GM12878 (cell line): ENCODE data around the gene TAX1BP3. TPM values are rescaled to one million over a fixed set of nuclear protein-coding genes. Genes with fewer than 3 reads are reported as not detected.

Experiments used
- CREB1 ChIP-seq: IDR thresholded peaks from 2 replicates; pipeline ENCODE4 v1.6.1; 2012; ENCODE audit warnings: low read depth, mild to moderate bottlenecking, inconsistent platforms
- CREM ChIP-seq: IDR thresholded peaks from 2 replicates; pipeline ENCODE4 v1.6.1; 2014; ENCODE audit warnings: antibody characterized with exemption, low read depth
- FOS ChIP-seq: IDR thresholded peaks from 3 replicates; pipeline ENCODE4 v1.6.1; 2011; ENCODE audit warnings: borderline replicate concordance; ENCODE audit not compliant: insufficient read length; ENCODE audit errors: extremely low read depth
- HCFC1 ChIP-seq: fragments of 150-350 bp; IDR thresholded peaks from 2 replicates; pipeline ENCODE4 v1.6.1; 2014; ENCODE audit warnings: low read length
- HDAC6 ChIP-seq: fragments of 200-600 bp; sonication (generic); IDR thresholded peaks from one replicate; pipeline ENCODE4 v1.8.0; 2017; ENCODE audit warnings: antibody characterized with exemption; ENCODE audit not compliant: unreplicated experiment
- IKZF2 ChIP-seq, 2 experiments: fragments of 450-650 bp; IDR thresholded peaks; 2 replicates each; pipeline ENCODE4 v1.6.1; 2017; ENCODE audit warnings: mild to moderate bottlenecking in 2 of 2, moderate library complexity in 2 of 2
- JUND ChIP-seq: IDR thresholded peaks from 2 replicates; pipeline ENCODE4 v1.6.1; 2012; ENCODE audit warnings: low read depth, mild to moderate bottlenecking, low read length, improper control_type of control experiment, moderate library complexity
- NR2C1 ChIP-seq: fragments of 450-650 bp; IDR thresholded peaks from 2 replicates; pipeline ENCODE4 v1.6.1; 2017; ENCODE audit warnings: antibody characterized with exemption, mild to moderate bottlenecking, moderate library complexity
- POLR2AphosphoS2 ChIP-seq: IDR thresholded peaks from 2 replicates; pipeline ENCODE4 v1.6.1; 2011; ENCODE audit warnings: low read depth, mild to moderate bottlenecking, low read length, improper control_type of control experiment, moderate library complexity
- POU2F2 ChIP-seq: IDR thresholded peaks from 3 replicates; pipeline ENCODE4 v1.6.1; 2011; ENCODE audit warnings: low read depth, mild to moderate bottlenecking, low read length, borderline replicate concordance
- RB1 ChIP-seq: fragments of 450-650 bp; formaldehyde crosslinking; IDR thresholded peaks from 2 replicates; pipeline ENCODE4 v1.6.1; 2017; ENCODE audit warnings: mild to moderate bottlenecking, borderline replicate concordance
- SP1 ChIP-seq: IDR thresholded peaks from one replicate; pipeline ENCODE4 v1.6.1; 2011; ENCODE audit warnings: low read depth, low read length
- SREBF1 ChIP-seq: IDR thresholded peaks from 2 replicates; pipeline ENCODE4 v1.6.1; 2012; ENCODE audit warnings: mild to moderate bottlenecking, low read length
- TCF12 ChIP-seq: IDR thresholded peaks from 2 replicates; pipeline ENCODE4 v1.6.1; 2011; ENCODE audit warnings: low read depth, mild to moderate bottlenecking, low read length
- ZNF207 ChIP-seq: fragments of 450-650 bp; IDR thresholded peaks from 2 replicates; pipeline ENCODE4 v1.6.1; 2014; ENCODE audit warnings: antibody characterized with exemption, mild to moderate bottlenecking, borderline replicate concordance
- ZNF274 ChIP-seq: IDR thresholded peaks from one replicate; pipeline ENCODE4 v1.8.0; 2011; ENCODE audit not compliant: insufficient read length, insufficient read depth
- polyA plus RNA-seq, 11 experiments: library from polyadenylated mRNA; depleted of rRNA in 4 of 11; unstranded in 6 of 11; stranded (reverse) in 5 of 11; fragments of >200 nt; fragmentation: Nextera tagmentation in 4 of 11; fragmentation: Illumina TruSeq in 1 of 11; extraction: Ambion mirVana in 4 of 11; extraction: Trizol in 1 of 11; gene quantifications; 1 replicate in 1 of 11; 2 replicates in 10 of 11; pipeline versions ENCODE4 v1.2.1 to v1.2.3, GENCODE V29; 2011 to 2016; ENCODE audit warnings: inconsistent platforms in 2 of 11, missing spikeins in 2 of 11, low read depth in 1 of 11
- total RNA-seq, 4 experiments: library from RNA; depleted of rRNA in 3 of 4; stranded (reverse); fragments of >200 nt in 3 of 4; fragmentation: Illumina TruSeq in 1 of 4; extraction: Trizol in 1 of 4; gene quantifications; 2 replicates each; pipeline versions ENCODE4 v1.2.1 to v1.2.3, GENCODE V29; 2013 to 2021
- TF ChIP-seq, protein P1 (sequence below): fragments of 450-650 bp; IDR thresholded peaks from 2 replicates; pipeline ENCODE4 v1.6.1; 2017; ENCODE audit warnings: mild to moderate bottlenecking
- TF ChIP-seq, protein P2 (sequence below): fragments of 450-650 bp; IDR thresholded peaks from 2 replicates; pipeline ENCODE4 v1.6.1; 2016; ENCODE audit warnings: mild to moderate bottlenecking, moderate library complexity, borderline replicate concordance
- TF ChIP-seq, protein P3 (sequence below): fragments of 450-650 bp; formaldehyde crosslinking; IDR thresholded peaks from 2 replicates; pipeline ENCODE4 v1.4.0; 2022; ENCODE audit warnings: mild to moderate bottlenecking, moderate library complexity
- TF ChIP-seq, protein P4 (sequence below): IDR thresholded peaks from 2 replicates; pipeline ENCODE4 v1.6.1; 2011; ENCODE audit warnings: mild to moderate bottlenecking, low read depth, low read length, moderate library complexity; ENCODE audit not compliant: insufficient replicate concordance

Gene TAX1BP3
- total and polyA plus RNA-seq, 10 of the 15 experiments (the other 5 are each of a cell fraction or from before 2014, with no cell fraction given) = 1.00 to 40.4 (median 15.4) TPM

DNA sequence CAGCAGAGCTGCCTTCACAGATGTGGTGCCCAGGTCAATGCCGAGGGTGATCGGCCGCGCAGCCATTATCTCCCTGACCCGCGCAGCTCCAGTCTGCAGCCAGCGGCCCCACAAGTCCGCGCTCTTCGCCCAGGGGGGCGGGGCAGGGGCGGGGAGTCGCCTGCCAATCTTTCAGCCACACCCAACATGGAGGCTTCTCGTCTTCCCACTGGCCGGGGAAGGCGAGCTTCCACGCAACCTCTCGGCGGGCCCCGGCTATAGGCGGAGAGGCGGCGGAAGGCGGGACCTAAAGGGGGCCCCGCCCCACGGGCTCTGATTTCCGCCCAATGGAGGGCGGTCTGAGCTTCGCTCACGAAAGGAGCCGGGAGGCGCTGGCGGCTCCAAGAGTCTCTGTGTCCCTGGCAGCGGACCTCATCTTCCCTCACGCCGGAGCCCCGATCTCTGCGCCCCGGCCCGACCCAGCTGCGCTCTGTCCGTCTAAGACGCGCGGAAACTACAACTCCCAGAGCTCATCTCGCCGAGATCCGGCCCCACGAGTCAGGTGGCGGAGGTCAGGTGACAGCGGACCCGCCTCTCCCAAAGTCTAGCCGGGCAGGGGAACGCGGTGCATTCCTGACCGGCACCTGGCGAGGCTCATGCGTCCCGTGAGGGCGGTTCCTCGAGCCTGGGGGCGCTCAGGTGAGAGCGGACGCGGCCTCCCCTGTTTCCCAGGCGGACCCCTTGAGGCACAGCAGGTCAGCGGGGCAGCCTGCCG is 32.0 kb downstream of the TAX1BP3 start, which contains the start of the genes CTNS and SHPK (continued):
- TF ChIP-seq POLR2AphosphoS2 = 0 out of 2 replicates have a peak, but pooled peaks have one; percentile 42
- TF ChIP-seq HCFC1 = peak; percentile 93
- TF ChIP-seq JUND = no peak
- TF ChIP-seq, protein P1, sequence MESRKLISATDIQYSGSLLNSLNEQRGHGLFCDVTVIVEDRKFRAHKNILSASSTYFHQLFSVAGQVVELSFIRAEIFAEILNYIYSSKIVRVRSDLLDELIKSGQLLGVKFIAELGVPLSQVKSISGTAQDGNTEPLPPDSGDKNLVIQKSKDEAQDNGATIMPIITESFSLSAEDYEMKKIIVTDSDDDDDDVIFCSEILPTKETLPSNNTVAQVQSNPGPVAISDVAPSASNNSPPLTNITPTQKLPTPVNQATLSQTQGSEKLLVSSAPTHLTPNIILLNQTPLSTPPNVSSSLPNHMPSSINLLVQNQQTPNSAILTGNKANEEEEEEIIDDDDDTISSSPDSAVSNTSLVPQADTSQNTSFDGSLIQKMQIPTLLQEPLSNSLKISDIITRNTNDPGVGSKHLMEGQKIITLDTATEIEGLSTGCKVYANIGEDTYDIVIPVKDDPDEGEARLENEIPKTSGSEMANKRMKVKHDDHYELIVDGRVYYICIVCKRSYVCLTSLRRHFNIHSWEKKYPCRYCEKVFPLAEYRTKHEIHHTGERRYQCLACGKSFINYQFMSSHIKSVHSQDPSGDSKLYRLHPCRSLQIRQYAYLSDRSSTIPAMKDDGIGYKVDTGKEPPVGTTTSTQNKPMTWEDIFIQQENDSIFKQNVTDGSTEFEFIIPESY = no peak
- no peak for TF ChIP-seq ZNF274
- TF ChIP-seq SP1 = peak; percentile 80
- peak; percentile 59 for TF ChIP-seq FOS
- peak; percentile 59 for TF ChIP-seq CREB1
- TF ChIP-seq POU2F2 = peak; percentile 25; the same call in 1 of the 3 replicates
- no peak for TF ChIP-seq HDAC6
- TF ChIP-seq, protein P2, sequence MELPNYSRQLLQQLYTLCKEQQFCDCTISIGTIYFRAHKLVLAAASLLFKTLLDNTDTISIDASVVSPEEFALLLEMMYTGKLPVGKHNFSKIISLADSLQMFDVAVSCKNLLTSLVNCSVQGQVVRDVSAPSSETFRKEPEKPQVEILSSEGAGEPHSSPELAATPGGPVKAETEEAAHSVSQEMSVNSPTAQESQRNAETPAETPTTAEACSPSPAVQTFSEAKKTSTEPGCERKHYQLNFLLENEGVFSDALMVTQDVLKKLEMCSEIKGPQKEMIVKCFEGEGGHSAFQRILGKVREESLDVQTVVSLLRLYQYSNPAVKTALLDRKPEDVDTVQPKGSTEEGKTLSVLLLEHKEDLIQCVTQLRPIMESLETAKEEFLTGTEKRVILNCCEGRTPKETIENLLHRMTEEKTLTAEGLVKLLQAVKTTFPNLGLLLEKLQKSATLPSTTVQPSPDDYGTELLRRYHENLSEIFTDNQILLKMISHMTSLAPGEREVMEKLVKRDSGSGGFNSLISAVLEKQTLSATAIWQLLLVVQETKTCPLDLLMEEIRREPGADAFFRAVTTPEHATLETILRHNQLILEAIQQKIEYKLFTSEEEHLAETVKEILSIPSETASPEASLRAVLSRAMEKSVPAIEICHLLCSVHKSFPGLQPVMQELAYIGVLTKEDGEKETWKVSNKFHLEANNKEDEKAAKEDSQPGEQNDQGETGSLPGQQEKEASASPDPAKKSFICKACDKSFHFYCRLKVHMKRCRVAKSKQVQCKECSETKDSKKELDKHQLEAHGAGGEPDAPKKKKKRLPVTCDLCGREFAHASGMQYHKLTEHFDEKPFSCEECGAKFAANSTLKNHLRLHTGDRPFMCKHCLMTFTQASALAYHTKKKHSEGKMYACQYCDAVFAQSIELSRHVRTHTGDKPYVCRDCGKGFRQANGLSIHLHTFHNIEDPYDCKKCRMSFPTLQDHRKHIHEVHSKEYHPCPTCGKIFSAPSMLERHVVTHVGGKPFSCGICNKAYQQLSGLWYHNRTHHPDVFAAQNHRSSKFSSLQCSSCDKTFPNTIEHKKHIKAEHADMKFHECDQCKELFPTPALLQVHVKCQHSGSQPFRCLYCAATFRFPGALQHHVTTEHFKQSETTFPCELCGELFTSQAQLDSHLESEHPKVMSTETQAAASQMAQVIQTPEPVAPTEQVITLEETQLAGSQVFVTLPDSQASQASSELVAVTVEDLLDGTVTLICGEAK = peak; percentile 94
- TF ChIP-seq RB1 = peak; percentile 24; the same call in 1 of the 2 replicates
- peak; percentile 90; the same call in 1 of the 2 replicates for TF ChIP-seq ZNF207
- TF ChIP-seq, protein P3, sequence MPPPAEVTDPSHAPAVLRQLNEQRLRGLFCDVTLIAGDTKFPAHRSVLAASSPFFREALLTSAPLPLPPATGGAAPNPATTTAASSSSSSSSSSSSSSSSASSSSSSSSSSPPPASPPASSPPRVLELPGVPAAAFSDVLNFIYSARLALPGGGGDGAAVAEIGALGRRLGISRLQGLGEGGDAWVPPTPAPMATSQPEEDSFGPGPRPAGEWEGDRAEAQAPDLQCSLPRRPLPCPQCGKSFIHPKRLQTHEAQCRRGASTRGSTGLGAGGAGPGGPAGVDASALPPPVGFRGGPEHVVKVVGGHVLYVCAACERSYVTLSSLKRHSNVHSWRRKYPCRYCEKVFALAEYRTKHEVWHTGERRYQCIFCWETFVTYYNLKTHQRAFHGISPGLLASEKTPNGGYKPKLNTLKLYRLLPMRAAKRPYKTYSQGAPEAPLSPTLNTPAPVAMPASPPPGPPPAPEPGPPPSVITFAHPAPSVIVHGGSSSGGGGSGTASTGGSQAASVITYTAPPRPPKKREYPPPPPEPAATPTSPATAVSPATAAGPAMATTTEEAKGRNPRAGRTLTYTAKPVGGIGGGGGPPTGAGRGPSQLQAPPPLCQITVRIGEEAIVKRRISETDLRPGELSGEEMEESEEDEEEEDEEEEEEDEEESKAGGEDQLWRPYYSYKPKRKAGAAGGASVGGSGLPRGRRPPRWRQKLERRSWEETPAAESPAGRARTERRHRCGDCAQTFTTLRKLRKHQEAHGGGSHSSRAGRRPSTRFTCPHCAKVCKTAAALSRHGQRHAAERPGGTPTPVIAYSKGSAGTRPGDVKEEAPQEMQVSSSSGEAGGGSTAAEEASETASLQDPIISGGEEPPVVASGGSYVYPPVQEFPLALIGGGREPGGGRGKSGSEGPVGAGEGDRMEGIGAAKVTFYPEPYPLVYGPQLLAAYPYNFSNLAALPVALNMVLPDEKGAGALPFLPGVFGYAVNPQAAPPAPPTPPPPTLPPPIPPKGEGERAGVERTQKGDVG = no peak
- TF ChIP-seq NR2C1 = peak; percentile 64; the same call in 1 of the 2 replicates
- peak; percentile 22; the same call in 1 of the 2 replicates for TF ChIP-seq TCF12
- TF ChIP-seq, protein P4, sequence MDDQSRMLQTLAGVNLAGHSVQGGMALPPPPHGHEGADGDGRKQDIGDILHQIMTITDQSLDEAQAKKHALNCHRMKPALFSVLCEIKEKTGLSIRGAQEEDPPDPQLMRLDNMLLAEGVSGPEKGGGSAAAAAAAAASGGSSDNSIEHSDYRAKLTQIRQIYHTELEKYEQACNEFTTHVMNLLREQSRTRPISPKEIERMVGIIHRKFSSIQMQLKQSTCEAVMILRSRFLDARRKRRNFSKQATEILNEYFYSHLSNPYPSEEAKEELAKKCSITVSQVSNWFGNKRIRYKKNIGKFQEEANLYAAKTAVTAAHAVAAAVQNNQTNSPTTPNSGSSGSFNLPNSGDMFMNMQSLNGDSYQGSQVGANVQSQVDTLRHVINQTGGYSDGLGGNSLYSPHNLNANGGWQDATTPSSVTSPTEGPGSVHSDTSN = peak; percentile 93
- TF ChIP-seq IKZF2 (IDR thresholded peaks at IDR 0.05) = no peak
- peak; percentile 40 for TF ChIP-seq SREBF1
- TF ChIP-seq CREM = peak; percentile 84
